ENCODE data around the gene ZNRF3. TPM values are rescaled to one million over a fixed set of nuclear protein-coding genes. Genes with fewer than 3 reads are reported as not detected.

Gene ZNRF3
- polyA plus RNA-seq, 1 of the 3 experiments (the other 2 are of a cell fraction) = 4.2 TPM

- Histone ChIP-seq H3K79me2 (ENCODE audit: insufficient read depth) (no peaks in the 10 kb centered on the region), H3K9ac (no peak overlapping the region), H3K9me3 (0 out of 2 replicates have a peak, but pooled peaks cover 6% of the 10 kb centered on the region), H3K36me3 (replicated peaks in 1 of 2; ENCODE audit: control insufficient read depth in 1 of 2, insufficient read depth in 2 of 2, low read length in 1 of 2) (no peaks in the 10 kb centered on the region), H4K20me1 (ENCODE audit: insufficient read depth) (no peaks in the 10 kb centered on the region), H3K27me3 (ENCODE audit: insufficient read depth) (no peaks in the 10 kb centered on the region), H3K4me1 (ENCODE audit: control insufficient read depth in 1 of 2, insufficient read depth in 2 of 2, low read depth in 1 of 2, low read length in 1 of 2) (no peaks in the 10 kb centered on the region), H3K4me3 (ENCODE audit: low read depth in 2 of 2, low read length in 1 of 2) (no peak overlapping the region), H3K4me2 (no peak overlapping the region), H2AFZ (ENCODE audit: low read depth) (no peak overlapping the region), H3K27ac (ENCODE audit: low read depth in 2 of 2, low read length in 1 of 2) (no peak overlapping the region), H3F3A (replicated peaks; ENCODE audit: insufficient read depth) (no peaks in the 10 kb centered on the region), H3K9me2 (no peaks in the 10 kb centered on the region)
- CTCF ChIA-PET = interaction anchor here (0.6 to 4.4 kb wide), 4 partner anchors 9 to 246 kb away, joined by 3 to 22 read pairs (median 4); no protein-coding TSS in a partner anchor
- POLR2A ChIA-PET = no interaction called here
- no peak for DNase-seq
- TF ChIP-seq FOSL2 (IDR thresholded peaks at IDR 0.05; ENCODE audit: borderline replicate concordance, low read depth) (no peak), CTCF (IDR thresholded peaks at IDR 0.05) (no peak), GATA2 (CRISPR knock-in tag; IDR thresholded peaks at IDR 0.05) (no peak), RFX5 (IDR thresholded peaks at IDR 0.05; ENCODE audit: low read length) (no peak), MEF2A (IDR thresholded peaks at IDR 0.05; ENCODE audit: borderline replicate concordance, low read depth) (no peak), ELF1 (IDR thresholded peaks at IDR 0.05) (no peak), RCOR1 (IDR thresholded peaks at IDR 0.05; ENCODE audit: low read length) (no peak), RAD21 (IDR thresholded peaks at IDR 0.05; ENCODE audit: low read length) (no peak), SMC3 (IDR thresholded peaks at IDR 0.05; ENCODE audit: low read depth, low read length) (no peak), NRF1 (IDR thresholded peaks at IDR 0.05; ENCODE audit: low read depth, low read length) (no peak), YY1 (IDR thresholded peaks at IDR 0.05; ENCODE audit: low read depth) (no peak), SIN3A (IDR thresholded peaks at IDR 0.05; ENCODE audit: borderline replicate concordance, low read depth, low read length) (no peak), TCF12 (IDR thresholded peaks at IDR 0.05) (no peak), POLR2AphosphoS5 (IDR thresholded peaks at IDR 0.05; ENCODE audit: low read depth, low read length) (no peak), RXRA (IDR thresholded peaks at IDR 0.05; ENCODE audit: borderline replicate concordance, low read depth) (no peak)
- TF ChIP-seq, protein P1, sequence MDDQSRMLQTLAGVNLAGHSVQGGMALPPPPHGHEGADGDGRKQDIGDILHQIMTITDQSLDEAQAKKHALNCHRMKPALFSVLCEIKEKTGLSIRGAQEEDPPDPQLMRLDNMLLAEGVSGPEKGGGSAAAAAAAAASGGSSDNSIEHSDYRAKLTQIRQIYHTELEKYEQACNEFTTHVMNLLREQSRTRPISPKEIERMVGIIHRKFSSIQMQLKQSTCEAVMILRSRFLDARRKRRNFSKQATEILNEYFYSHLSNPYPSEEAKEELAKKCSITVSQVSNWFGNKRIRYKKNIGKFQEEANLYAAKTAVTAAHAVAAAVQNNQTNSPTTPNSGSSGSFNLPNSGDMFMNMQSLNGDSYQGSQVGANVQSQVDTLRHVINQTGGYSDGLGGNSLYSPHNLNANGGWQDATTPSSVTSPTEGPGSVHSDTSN (IDR thresholded peaks at IDR 0.05) = no peak
- TF ChIP-seq, protein P2, sequence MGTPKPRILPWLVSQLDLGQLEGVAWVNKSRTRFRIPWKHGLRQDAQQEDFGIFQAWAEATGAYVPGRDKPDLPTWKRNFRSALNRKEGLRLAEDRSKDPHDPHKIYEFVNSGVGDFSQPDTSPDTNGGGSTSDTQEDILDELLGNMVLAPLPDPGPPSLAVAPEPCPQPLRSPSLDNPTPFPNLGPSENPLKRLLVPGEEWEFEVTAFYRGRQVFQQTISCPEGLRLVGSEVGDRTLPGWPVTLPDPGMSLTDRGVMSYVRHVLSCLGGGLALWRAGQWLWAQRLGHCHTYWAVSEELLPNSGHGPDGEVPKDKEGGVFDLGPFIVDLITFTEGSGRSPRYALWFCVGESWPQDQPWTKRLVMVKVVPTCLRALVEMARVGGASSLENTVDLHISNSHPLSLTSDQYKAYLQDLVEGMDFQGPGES (IDR thresholded peaks at IDR 0.05; ENCODE audit: low read depth, low read length) = no peak
- 86% methylated on average over 2 of the region's 2 CpGs for WGBS (ENCODE audit: low lambda C conversion rate)
These were observed 36.4 kb upstream of the ZNRF3 start for GRCh38 chr22:28846994-28847393.

Measured in SK-N-SH (cell line).